Esophagus (tissue), 2 donors: ENCODE data around the gene ST6GALNAC1. TPM values are rescaled to one million over a fixed set of nuclear protein-coding genes. Genes with fewer than 3 reads are reported as not detected.

ENCODE experiments used
- H3K27ac ChIP-seq, 2 donors: one replicate each; pipeline ENCODE4 v1.5.1; 2013; ENCODE audit warnings: low read depth in 2 of 2, mild to moderate bottlenecking in 2 of 2, inconsistent platforms in 1 of 2, low read length in 1 of 2, moderate library complexity in 1 of 2
- H3K27me3 ChIP-seq, 2 donors: one replicate each; pipeline ENCODE4 v1.6.1; 2013; ENCODE audit warnings: low read length in 2 of 2, control low read depth in 1 of 2, mild to moderate bottlenecking in 1 of 2; ENCODE audit not compliant: insufficient read depth in 2 of 2, control insufficient read depth in 1 of 2
- H3K36me3 ChIP-seq, 2 donors: one replicate each; pipeline ENCODE4 v1.6.1; 2013; ENCODE audit warnings: low read length in 1 of 2; ENCODE audit not compliant: control insufficient read depth in 2 of 2, insufficient read depth in 2 of 2
- H3K4me1 ChIP-seq, 2 donors: one replicate each; pipeline ENCODE4 v1.6.1; 2013; ENCODE audit warnings: low read length in 1 of 2; ENCODE audit not compliant: control insufficient read depth in 2 of 2, insufficient read depth in 2 of 2
- H3K4me3 ChIP-seq, 2 donors: one replicate each; pipeline ENCODE4 v1.5.1; 2013; ENCODE audit warnings: low read length in 2 of 2, mild to moderate bottlenecking in 2 of 2, low read depth in 1 of 2, moderate library complexity in 1 of 2
- H3K9me3 ChIP-seq, 2 donors: one replicate each; pipeline ENCODE4 v1.6.1; 2013; ENCODE audit warnings: mild to moderate bottlenecking in 2 of 2, low read depth in 1 of 2, low read length in 1 of 2, moderate library complexity in 1 of 2; ENCODE audit not compliant: control insufficient read depth in 2 of 2, insufficient read depth in 1 of 2
- WGBS, 2 donors: extraction: QIAGEN DNeasy Blood & Tissue Kit; methylation state at CpG; one replicate each; pipeline ENCODE4 v1.1.7; 2013; 5-methylcytosine and 5-hydroxymethylcytosine counted together
- polyA plus RNA-seq, 2 donors: library from polyadenylated mRNA; stranded (reverse); fragments of 200-250 nt; gene quantifications; one replicate each; pipeline ENCODE4 v1.2.3, GENCODE V29; 2013
- donor health status: healthy with polysubstance abuse.
- donor health status: Bipolar disorder and iron deficiency.

Gene ST6GALNAC1
- polyA plus RNA-seq, 2 donors = 20.1 to 40.1 TPM

- Histone ChIP-seq H3K27ac (no peak overlapping the region), H3K4me3 (no peak overlapping the region), H3K4me1 (no peaks in the 10 kb centered on the region), H3K27me3 (no peaks in the 10 kb centered on the region), H3K9me3 (no peaks in the 10 kb centered on the region), H3K36me3 (no peaks in the 10 kb centered on the region)
- 75 to 85% methylated on average over 8 of the region's 8 CpGs for WGBS, 2 donors
Measured at GRCh38 chr17:76635659-76636360, 7.7 kb downstream of the ST6GALNAC1 start.

DNA sequence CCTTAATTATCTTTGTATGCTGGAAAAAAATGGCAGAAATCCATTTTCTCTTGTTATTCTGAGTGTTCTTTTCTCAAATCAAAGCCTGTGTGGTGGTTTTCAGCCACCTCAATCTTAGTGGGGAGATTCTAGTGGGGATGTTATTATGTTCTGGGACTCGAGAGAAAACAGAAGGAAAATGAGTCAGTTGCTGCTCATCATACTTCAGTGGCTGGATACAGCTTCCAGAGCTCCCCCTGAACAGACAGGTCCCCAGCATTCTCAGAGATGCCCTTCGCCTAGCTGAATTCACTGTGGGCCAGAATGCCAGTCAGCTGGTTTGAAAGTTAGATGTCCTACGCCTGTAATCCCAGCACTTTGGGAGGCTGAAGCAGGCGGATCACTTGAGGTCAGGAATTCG is 8.5 kb downstream of the ST6GALNAC1 start:
- H3K27me3 ChIP-seq = no peaks in the 10 kb centered on the region
- H3K4me1 ChIP-seq = no peaks in the 10 kb centered on the region
- H3K36me3 ChIP-seq = no peaks in the 10 kb centered on the region
- H3K27ac ChIP-seq = no peak overlapping the region
- H3K9me3 ChIP-seq = no peaks in the 10 kb centered on the region
- 87 to 88% methylated on average over 5 of the region's 5 CpGs for WGBS, 2 donors
- H3K4me3 ChIP-seq = no peak overlapping the region

GRCh38 chr17:76633628-76634328 is 9.8 kb downstream of the ST6GALNAC1 start:
- H3K36me3 ChIP-seq = peaks cover 0 to 4% of the 10 kb centered on the region in 2 donors
- no peaks in the 10 kb centered on the region for H3K9me3 ChIP-seq
- H3K4me1 ChIP-seq = no peaks in the 10 kb centered on the region
- no peak overlapping the region for H3K27ac ChIP-seq
- no peaks in the 10 kb centered on the region for H3K27me3 ChIP-seq
- H3K4me3 ChIP-seq = no peak overlapping the region
- WGBS, 2 donors = 75 to 90% methylated on average over 14 of the region's 14 CpGs

- H3K27ac ChIP-seq = peak overlapping the region; percentile 62 to 83
- no peak overlapping the region for H3K4me3 ChIP-seq
- H3K36me3 ChIP-seq = peaks cover 0 to 14% of the 10 kb centered on the region in 2 donors
- no peaks in the 10 kb centered on the region for H3K4me1 ChIP-seq
- H3K9me3 ChIP-seq = no peaks in the 10 kb centered on the region
- WGBS, 2 donors = 69 to 73% methylated on average over 10 of the region's 10 CpGs
- H3K27me3 ChIP-seq = no peaks in the 10 kb centered on the region
Measured at GRCh38 chr17:76631821-76632565, 11.6 kb downstream of the ST6GALNAC1 start.

DNA sequence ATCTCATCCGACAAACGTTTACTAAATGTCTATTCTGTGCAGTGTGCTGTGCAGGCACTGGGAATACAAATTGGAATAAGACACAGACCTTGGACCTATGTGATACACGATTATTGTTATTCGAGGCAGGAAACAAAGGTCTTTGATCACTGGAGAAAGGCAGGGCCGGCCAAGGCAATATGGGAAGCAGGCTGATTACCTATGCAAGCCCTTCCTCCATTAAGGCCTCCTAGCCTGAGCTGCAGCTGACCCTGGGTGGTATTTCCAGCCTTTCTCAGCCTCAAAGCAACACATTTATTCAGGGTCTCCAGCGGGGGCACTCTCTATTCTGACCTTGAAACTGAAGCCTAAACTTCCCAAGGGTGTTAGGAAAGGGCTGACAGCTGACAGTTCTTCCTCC is 13.4 kb downstream of the ST6GALNAC1 start:
- Histone ChIP-seq H3K4me3 (no peak overlapping the region), H3K9me3 (no peaks in the 10 kb centered on the region), H3K27ac (no peak overlapping the region), H3K4me1 (no peaks in the 10 kb centered on the region), H3K36me3 (peaks cover 0 to 24% of the 10 kb centered on the region in 2 donors), H3K27me3 (no peaks in the 10 kb centered on the region)
- WGBS, 2 donors = 65 to 70% methylated on average over 6 of the region's 6 CpGs

DNA sequence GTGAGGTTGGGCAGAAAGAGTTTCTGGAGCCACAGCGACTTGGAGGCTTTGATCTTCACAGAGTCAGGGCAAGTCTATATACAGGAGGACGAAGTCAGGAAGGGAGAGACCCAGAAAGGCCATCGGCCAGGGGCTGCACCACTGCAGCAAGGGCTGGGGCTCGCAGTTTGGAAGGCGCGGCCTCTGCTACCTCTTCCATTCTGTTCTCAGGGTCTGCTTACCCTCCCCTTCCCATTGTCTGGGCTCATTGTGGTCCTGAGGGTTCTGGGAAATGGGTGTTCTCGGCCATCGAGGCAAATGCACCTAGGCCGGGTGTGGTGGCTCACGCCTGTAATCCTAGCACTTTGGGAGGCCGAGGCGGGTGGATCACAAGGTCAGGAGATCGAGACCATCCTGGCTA is 16.0 kb downstream of the ST6GALNAC1 start:
- no peaks in the 10 kb centered on the region for H3K27me3 ChIP-seq
- 91% methylated on average over 11 to 13 of the region's 13 CpGs for WGBS, 2 donors
- peaks cover 0 to 24% of the 10 kb centered on the region in 2 donors for H3K36me3 ChIP-seq
- H3K4me3 ChIP-seq = no peak overlapping the region
- H3K9me3 ChIP-seq = no peaks in the 10 kb centered on the region
- H3K4me1 ChIP-seq = no peaks in the 10 kb centered on the region
- H3K27ac ChIP-seq = no peak overlapping the region

DNA sequence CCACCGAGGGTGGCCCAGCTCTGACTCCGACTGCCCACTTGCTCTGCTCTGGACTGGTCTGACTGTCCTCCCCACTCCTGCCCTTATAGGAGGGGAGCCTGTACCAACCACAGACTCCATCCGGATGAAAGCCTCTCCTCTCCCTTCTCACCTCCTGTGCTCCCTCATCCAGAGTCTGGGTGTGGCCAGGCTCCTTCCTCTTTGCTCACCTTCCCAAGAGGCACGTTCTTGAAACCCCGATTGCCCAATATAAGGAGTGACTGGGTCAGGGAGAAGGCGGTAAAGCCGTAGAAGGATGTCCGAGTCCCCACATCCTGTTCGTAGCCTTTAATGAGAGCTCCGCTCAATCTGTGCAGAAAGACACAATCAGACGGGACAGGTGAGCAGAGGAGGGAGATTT is 17.1 kb downstream of the ST6GALNAC1 start:
- WGBS, 2 donors = 67 to 78% methylated on average over 11 of the region's 11 CpGs
- H3K27ac ChIP-seq = peak overlapping the region in 1 of 2 donors; percentile 49
- H3K9me3 ChIP-seq = no peaks in the 10 kb centered on the region
- H3K4me1 ChIP-seq = no peaks in the 10 kb centered on the region
- H3K27me3 ChIP-seq = no peaks in the 10 kb centered on the region
- peaks cover 0 to 24% of the 10 kb centered on the region in 2 donors for H3K36me3 ChIP-seq
- H3K4me3 ChIP-seq = no peak overlapping the region

DNA sequence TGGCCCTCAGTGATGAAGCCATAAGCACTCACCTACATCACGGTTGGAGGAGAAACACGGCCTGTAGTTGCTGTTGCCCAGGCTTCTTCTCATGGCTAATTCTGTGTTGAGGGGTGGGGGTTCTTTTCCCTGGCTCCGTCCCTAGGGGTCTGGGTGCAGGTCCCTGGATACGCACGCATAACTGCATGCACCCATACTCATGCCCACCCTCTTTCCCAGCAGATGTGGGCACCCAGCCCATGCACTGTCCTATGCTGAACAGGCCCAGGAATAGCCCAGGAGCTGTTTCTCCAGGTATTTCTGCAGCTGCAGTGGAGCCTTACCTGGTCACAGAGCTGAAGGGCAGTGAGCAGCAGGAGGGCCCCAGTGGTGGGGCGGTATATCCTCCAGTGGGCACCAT is 18.1 kb downstream of the ST6GALNAC1 start:
- Histone ChIP-seq H3K27ac (no peak overlapping the region), H3K4me3 (no peak overlapping the region), H3K4me1 (no peaks in the 10 kb centered on the region), H3K9me3 (no peaks in the 10 kb centered on the region), H3K27me3 (no peaks in the 10 kb centered on the region), H3K36me3 (peaks cover 0 to 24% of the 10 kb centered on the region in 2 donors)
- WGBS, 2 donors = 72 to 93% methylated on average over 6 of the region's 6 CpGs

DNA sequence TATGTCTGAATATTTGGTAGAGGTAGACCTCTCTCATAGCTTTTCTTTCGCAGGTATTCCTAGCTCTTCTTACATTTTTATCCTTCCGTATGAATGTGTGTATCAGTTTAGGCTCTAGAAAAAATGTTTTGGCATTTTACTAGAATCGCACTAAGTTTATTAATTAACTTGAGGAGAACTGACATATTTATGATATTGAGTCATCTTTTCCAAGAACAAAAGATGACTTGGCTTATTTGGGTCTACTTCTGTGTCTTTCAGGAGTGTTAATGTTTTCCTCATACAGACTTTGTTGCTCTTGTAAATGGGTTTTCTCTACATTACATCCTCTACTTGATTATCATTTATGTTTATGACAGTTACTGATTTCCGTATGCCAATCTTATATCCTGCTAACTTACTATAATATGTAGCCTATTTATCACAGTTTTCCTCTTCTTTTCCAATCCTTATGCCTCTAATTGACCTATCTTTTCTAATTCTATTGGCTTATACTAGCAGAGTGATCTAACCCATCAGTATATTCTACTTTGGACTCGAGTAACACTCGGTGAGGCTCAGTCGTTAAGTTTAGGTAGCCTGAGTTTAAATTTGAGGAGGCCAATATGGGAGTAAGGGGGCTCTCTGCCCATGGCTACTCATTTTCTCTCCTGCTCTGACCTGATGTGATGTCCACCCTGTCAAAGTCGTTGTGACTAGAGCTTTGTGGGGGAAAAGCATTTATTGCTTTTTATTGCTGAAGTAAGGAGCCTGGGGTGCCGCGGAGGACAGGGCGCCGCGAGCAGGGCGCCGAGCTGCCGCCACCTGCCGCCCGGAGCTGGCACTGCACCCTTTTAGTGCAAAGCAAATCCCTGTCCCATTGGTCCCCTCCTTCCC is 20.0 kb downstream of the ST6GALNAC1 start:
- no peaks in the 10 kb centered on the region for H3K9me3 ChIP-seq
- peaks cover 0 to 17% of the 10 kb centered on the region in 2 donors for H3K36me3 ChIP-seq
- 22 to 27% methylated on average over 18 of the region's 18 CpGs for WGBS, 2 donors
- H3K27me3 ChIP-seq = no peaks in the 10 kb centered on the region
- no peak overlapping the region for H3K4me3 ChIP-seq
- H3K27ac ChIP-seq = no peak overlapping the region
- H3K4me1 ChIP-seq = no peaks in the 10 kb centered on the region
